ENCODE measurements around the gene METRNL.
"Not testable (repeated sequence)": the region's sequence is repeated elsewhere in the genome, so short reads cannot be mapped to it uniquely, and the experiment has no call there.

The METRNL gene

GRCh38 chr17:83046448-83047181 lies 32.8 kb upstream of the METRNL start:
- peaks cover 10% of the 10 kb centered on the region; the same call in 1 of the 2 replicates for H3K9me3 ChIP-seq (ENCODE audit: insufficient read depth, low read length)

GRCh38 chr17:83047182-83047478 lies 32.3 kb upstream of the METRNL start:
- no peaks in the 10 kb centered on the region for H3K27me3 ChIP-seq (ENCODE audit: low read length)

More at GRCh38 chr17:83046448-83047181, 32.8 kb upstream of the METRNL start:
- Histone ChIP-seq H4K20me1 (ENCODE audit: low read depth, low read length) (no peaks in the 10 kb centered on the region), H3K27ac (ENCODE audit: low read depth, low read length) (no peak overlapping the region), H3K4me2 (ENCODE audit: low read depth, low read length, poor library complexity, severe bottlenecking) (no peak overlapping the region), H3K36me3 (ENCODE audit: low read length) (peaks cover 15% of the 10 kb centered on the region), H3K79me2 (ENCODE audit: insufficient read depth, low read length) (no peaks in the 10 kb centered on the region), H3F3A (ENCODE audit: insufficient read depth) (peaks cover 16% of the 10 kb centered on the region; the same call in 1 of the 2 replicates), H3K9ac (ENCODE audit: low read length) (no peak overlapping the region), H2AFZ (ENCODE audit: low read depth, low read length, severe bottlenecking) (no peak overlapping the region), H3K27me3 (ENCODE audit: low read length) (no peaks in the 10 kb centered on the region), H3K4me3 (ENCODE audit: insufficient read depth, low read length, poor library complexity, severe bottlenecking) (no peak overlapping the region), H3K9me2 (replicated peaks; ENCODE audit: insufficient read depth, low read length) (no peaks in the 10 kb centered on the region)
- TF ChIP-seq EZH2phosphoT487 (conservative IDR thresholded peaks at IDR 0.05; ENCODE audit: low read length) (no peak), CTCF (IDR thresholded peaks at IDR 0.05; ENCODE audit: insufficient read depth, low read length, poor library complexity, severe bottlenecking) (no peak)

GRCh38 chr17:83047818-83048475 lies 31.5 kb upstream of the METRNL start:
- not testable (repeated sequence) for H2AFZ ChIP-seq (ENCODE audit: low read depth, low read length, severe bottlenecking); H3K79me2 ChIP-seq (ENCODE audit: insufficient read depth, low read length); H3K27me3 ChIP-seq (ENCODE audit: low read length); H3K4me2 ChIP-seq (ENCODE audit: low read depth, low read length, poor library complexity, severe bottlenecking); H3K4me3 ChIP-seq (ENCODE audit: insufficient read depth, low read length, poor library complexity, severe bottlenecking); H3K9me2 ChIP-seq (replicated peaks; ENCODE audit: insufficient read depth, low read length); H3K9ac ChIP-seq (ENCODE audit: low read length); H3K36me3 ChIP-seq (ENCODE audit: low read length); H3K27ac ChIP-seq (ENCODE audit: low read depth, low read length); H3K9me3 ChIP-seq (ENCODE audit: insufficient read depth, low read length); H4K20me1 ChIP-seq (ENCODE audit: low read depth, low read length)
- peaks cover 16% of the 10 kb centered on the region; the same call in 1 of the 2 replicates for H3F3A ChIP-seq (ENCODE audit: insufficient read depth)

More at GRCh38 chr17:83047182-83047478, 32.3 kb upstream of the METRNL start:
- H3F3A ChIP-seq (ENCODE audit: insufficient read depth) = peaks cover 16% of the 10 kb centered on the region; the same call in 1 of the 2 replicates
- no peaks in the 10 kb centered on the region for H3K9me2 ChIP-seq (replicated peaks; ENCODE audit: insufficient read depth, low read length)
- H4K20me1 ChIP-seq (ENCODE audit: low read depth, low read length) = no peaks in the 10 kb centered on the region
- H3K4me2 ChIP-seq (ENCODE audit: low read depth, low read length, poor library complexity, severe bottlenecking) = no peak overlapping the region
- H3K79me2 ChIP-seq (ENCODE audit: insufficient read depth, low read length) = no peaks in the 10 kb centered on the region
- no peak overlapping the region for H3K27ac ChIP-seq (ENCODE audit: low read depth, low read length)
- TF ChIP-seq CTCF (IDR thresholded peaks at IDR 0.05; ENCODE audit: insufficient read depth, low read length, poor library complexity, severe bottlenecking) (no peak), EZH2phosphoT487 (conservative IDR thresholded peaks at IDR 0.05; ENCODE audit: low read length) (no peak)
- H3K9ac ChIP-seq (ENCODE audit: low read length) = no peak overlapping the region
- peaks cover 9% of the 10 kb centered on the region for H3K36me3 ChIP-seq (ENCODE audit: low read length)
- H3K9me3 ChIP-seq (ENCODE audit: insufficient read depth, low read length) = peaks cover 5% of the 10 kb centered on the region; the same call in 1 of the 2 replicates
- no peak overlapping the region for H2AFZ ChIP-seq (ENCODE audit: low read depth, low read length, severe bottlenecking)
- H3K4me3 ChIP-seq (ENCODE audit: insufficient read depth, low read length, poor library complexity, severe bottlenecking) = no peak overlapping the region

All from SU-DHL-6 (cell line).